GM12872 (cell line): Measurements from ENCODE around the gene CHFR.
A peak's percentile ranks its signal among the peaks of the same experiment; 100 is the strongest.

Source experiments
- TF ChIP-seq, protein P1 (sequence below): IDR thresholded peaks from 3 replicates; pipeline ENCODE4 v1.5.1; 2011; ENCODE audit warnings: low read depth, mild to moderate bottlenecking, low read length, moderate library complexity; ENCODE audit not compliant: insufficient read depth

Gene CHFR

DNA sequence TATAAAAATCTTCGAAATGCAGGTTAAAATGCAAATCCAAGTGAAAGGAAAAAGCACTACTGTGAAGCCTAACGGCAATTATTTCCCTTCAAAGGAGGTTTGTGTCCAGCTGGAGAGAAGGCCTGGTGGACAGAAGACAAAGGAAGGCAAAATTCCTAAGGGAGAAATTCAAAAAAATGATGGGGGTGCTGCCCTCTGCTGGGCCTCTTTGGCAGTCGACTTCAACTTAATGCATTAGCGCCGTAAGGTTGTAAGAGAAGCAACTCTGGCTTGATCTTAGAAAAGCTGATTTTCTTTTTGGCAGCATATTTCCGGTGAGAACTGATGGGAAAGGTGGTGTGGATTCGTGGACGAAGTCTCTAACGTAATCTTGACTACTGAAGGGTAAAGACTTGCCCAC lies 34.3 kb upstream of the CHFR start:
- TF ChIP-seq, protein P1, sequence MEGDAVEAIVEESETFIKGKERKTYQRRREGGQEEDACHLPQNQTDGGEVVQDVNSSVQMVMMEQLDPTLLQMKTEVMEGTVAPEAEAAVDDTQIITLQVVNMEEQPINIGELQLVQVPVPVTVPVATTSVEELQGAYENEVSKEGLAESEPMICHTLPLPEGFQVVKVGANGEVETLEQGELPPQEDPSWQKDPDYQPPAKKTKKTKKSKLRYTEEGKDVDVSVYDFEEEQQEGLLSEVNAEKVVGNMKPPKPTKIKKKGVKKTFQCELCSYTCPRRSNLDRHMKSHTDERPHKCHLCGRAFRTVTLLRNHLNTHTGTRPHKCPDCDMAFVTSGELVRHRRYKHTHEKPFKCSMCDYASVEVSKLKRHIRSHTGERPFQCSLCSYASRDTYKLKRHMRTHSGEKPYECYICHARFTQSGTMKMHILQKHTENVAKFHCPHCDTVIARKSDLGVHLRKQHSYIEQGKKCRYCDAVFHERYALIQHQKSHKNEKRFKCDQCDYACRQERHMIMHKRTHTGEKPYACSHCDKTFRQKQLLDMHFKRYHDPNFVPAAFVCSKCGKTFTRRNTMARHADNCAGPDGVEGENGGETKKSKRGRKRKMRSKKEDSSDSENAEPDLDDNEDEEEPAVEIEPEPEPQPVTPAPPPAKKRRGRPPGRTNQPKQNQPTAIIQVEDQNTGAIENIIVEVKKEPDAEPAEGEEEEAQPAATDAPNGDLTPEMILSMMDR = 0 out of 3 replicates have a peak, but pooled peaks have one; percentile 18

DNA sequence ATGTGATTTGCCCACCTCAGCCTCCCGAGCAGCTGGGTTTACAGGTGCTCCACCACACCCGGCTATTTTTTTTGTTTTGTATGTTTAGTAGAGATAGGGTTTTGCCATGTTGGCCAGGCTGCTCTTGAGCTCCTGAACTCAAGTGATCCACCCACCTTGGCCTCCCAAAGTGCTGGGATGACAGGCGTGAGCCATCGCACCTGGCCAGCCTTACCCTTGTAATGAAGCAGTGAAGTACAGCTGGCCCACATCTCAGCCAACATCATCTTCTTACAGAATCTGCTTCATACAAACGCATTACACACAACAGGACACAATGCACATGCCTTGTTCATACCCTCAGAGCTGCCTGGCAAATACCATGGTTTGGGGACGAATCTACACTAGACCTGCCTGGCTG lies 31.3 kb upstream of the CHFR start:
- TF ChIP-seq, protein P1 = no peak

GRCh38 chr12:132909030-132909368 lies 21.6 kb upstream of the CHFR start:
- TF ChIP-seq, protein P1 = no peak

DNA sequence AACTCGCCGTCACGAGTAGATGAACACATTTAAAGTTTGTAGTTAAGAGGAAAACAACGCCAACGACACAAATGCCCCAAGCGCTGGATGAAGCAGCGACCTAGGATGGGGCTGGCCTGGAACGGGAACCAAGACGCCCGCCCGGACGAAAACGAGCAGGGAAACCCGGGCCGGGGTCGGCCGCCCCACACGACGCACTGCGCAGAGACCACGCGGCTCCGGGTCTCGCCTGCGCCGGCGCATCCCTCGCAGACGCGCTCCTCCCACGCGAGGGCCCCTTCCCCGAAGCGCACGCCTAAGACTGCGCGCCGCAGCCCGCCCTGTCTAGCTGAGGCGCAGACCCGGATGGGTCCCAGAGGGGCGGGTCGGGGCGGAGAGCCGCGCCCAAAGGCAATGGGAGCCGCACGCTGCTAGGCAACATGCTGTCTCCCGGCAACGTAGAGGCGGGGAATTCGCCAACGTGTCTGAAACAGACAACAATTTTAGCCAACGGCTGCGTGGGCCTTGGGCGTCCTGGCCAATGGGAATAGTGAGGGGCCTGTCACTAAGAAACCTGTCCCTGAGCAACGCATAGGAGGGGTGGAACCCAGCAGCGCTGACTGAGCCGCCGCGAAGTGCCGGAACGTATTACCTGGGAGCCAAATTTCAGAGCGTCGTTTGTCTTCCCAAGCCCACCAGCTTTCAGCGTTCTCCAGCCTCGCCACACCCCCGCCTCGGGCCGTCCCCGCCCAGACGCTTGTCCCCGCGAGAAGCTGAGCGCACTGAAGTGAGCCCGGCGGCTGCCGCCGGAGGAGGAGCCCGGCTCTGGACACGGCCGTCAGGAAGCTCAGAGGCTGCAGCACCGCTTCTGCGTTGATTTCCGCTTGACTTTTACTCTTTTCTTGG lies 21.0 kb upstream of the CHFR start:
- TF ChIP-seq, protein P1 = no peak

GRCh38 chr12:132907216-132907615 lies 19.8 kb upstream of the CHFR start:
- TF ChIP-seq, protein P1 = no peak

DNA sequence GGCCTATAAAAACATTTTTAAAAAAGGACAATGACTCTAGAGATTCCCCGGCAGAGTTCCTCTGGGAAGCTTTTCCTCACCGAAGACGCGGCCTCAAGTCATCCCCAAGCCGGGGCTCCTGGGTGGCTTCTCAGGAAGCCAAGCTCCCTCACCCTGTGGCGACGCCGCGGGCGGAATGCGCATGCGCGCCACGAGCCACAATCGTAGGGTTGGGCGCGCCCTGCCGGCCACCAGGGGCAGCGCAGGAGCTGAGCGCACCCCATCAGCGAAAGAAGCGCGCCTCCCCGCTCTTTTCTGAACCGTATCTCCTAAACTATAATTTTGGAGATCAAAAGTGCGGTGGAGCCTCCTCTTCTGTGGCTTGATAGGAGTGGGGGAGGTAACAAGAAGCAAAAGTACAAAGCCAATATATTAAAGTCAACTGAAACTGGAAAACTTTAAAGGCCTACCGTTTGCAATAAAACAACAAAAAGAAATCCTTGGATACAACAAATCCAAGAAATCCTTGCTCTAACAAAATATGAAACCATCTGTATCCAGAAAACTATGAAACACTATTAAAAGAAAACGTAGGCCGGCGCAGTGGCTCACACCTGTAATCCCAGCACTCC lies 17.4 kb upstream of the CHFR start:
- TF ChIP-seq, protein P1 = peak; percentile 64

- TF ChIP-seq, protein P1 = no peak
Measured at GRCh38 chr12:132899033-132899432, 11.6 kb upstream of the CHFR start.
